Measurements from ENCODE around the gene HELZ. TPM values are rescaled to one million over a fixed set of nuclear protein-coding genes. Genes with fewer than 3 reads are reported as not detected.
A peak's percentile ranks its signal among the peaks of the same experiment; 100 is the strongest.
"Not testable (repeated sequence)": the region's sequence is repeated elsewhere in the genome, so short reads cannot be mapped to it uniquely, and the experiment has no call there.

HELZ gene
- total and polyA plus RNA-seq, 9 donors: 8.4 to 72.8 (median 55.5) TPM

- Histone ChIP-seq H3K4me3 (no peak overlapping the region), H3K27ac (peak overlapping the region in 1 of 2 donors; percentile 20), H3K36me3 (no peaks in the 10 kb centered on the region), H3K9me3 (no peaks in the 10 kb centered on the region), H3K4me1 (ENCODE audit: insufficient read depth) (peaks cover 5% of the 10 kb centered on the region), H3K27me3 (no peaks in the 10 kb centered on the region)
- DNase-seq: no peak
- TF ChIP-seq POLR2A (IDR thresholded peaks at IDR 0.05): no peak
- intact Hi-C loops (cut with DNase I): loop anchor here in 2 of 4 donors (5.0 to 10.0 kb wide), 3 partner anchors 43 to 575 kb away; partner anchors contain the start of gene HELZ (in 1 of the 2)
- WGBS, 3 donors: 37 to 50% (median 43%) methylated on average over 3 of the region's 3 CpGs
Observed at GRCh38 chr17:67290244-67290643, 45.2 kb upstream of the HELZ start.

- no peaks in the 10 kb centered on the region for H3K36me3 ChIP-seq
- H3K27ac ChIP-seq: no peak overlapping the region
- intact Hi-C loops (cut with DNase I): no loop called here
- WGBS, 3 donors: 1 to 4% (median 3%) methylated on average over 14 of the region's 14 CpGs
- peak; percentile 83 to 93 (median 89) for DNase-seq
- no peaks in the 10 kb centered on the region for H3K9me3 ChIP-seq
- no peak overlapping the region for H3K4me3 ChIP-seq
- H3K4me1 ChIP-seq (ENCODE audit: insufficient read depth): peaks cover 5% of the 10 kb centered on the region
- no peaks in the 10 kb centered on the region for H3K27me3 ChIP-seq
- TF ChIP-seq, protein P1, sequence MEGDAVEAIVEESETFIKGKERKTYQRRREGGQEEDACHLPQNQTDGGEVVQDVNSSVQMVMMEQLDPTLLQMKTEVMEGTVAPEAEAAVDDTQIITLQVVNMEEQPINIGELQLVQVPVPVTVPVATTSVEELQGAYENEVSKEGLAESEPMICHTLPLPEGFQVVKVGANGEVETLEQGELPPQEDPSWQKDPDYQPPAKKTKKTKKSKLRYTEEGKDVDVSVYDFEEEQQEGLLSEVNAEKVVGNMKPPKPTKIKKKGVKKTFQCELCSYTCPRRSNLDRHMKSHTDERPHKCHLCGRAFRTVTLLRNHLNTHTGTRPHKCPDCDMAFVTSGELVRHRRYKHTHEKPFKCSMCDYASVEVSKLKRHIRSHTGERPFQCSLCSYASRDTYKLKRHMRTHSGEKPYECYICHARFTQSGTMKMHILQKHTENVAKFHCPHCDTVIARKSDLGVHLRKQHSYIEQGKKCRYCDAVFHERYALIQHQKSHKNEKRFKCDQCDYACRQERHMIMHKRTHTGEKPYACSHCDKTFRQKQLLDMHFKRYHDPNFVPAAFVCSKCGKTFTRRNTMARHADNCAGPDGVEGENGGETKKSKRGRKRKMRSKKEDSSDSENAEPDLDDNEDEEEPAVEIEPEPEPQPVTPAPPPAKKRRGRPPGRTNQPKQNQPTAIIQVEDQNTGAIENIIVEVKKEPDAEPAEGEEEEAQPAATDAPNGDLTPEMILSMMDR (IDR thresholded peaks at IDR 0.05): no peak
- TF ChIP-seq POLR2A (IDR thresholded peaks at IDR 0.05) (no peak), EP300 (IDR thresholded peaks at IDR 0.05) (no peak)
Observed at GRCh38 chr17:67289181-67289876, 44.3 kb upstream of the HELZ start.

DNA sequence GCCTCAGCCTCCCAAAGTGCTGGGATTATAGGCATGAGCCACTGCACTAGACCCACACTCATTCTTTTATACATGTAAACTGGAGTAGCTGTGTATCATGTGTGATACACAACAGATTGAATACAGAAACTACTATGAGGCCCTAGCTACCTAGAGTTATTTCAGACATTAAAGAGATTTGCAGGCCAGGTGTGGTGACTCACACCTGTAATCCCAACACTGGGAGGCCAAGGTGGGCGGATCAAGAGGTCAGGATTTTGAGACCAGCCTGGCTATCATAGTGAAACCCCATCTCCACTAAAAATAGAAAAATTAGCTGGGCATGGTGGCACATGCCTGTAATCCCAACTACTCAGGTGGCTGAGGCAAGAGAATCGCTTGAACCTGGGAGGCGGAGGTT is 41.8 kb upstream of the HELZ start:
- intact Hi-C loops (cut with DNase I): not testable (repeated sequence)

DNA sequence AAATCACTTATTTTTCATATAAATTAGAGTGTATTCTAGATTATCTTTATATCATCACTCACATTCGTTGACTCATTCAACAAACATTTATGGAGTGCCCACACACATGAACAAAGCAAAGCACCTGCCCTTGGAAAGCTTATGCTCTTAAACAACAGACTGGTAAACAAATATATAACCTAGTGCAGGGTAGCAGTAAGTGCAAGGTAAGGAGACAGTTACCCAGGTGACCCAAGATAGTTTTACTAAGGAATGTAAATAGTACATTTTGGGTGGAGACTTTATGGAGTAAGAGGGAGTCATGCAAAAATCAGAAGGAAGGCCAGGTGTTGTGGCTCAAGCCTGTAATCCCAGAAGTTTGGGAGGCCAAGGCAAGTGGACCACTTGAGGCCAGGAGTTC is 40.4 kb upstream of the HELZ start:
- intact Hi-C loops (cut with DNase I): no loop called here
- Histone ChIP-seq H3K9me3 (no peaks in the 10 kb centered on the region), H3K27me3 (no peaks in the 10 kb centered on the region), H3K4me1 (ENCODE audit: insufficient read depth) (no peaks in the 10 kb centered on the region), H3K4me3 (no peak overlapping the region), H3K27ac (no peak overlapping the region), H3K36me3 (no peaks in the 10 kb centered on the region)
- no peak for TF ChIP-seq EP300 (IDR thresholded peaks at IDR 0.05)
- no peak for TF ChIP-seq POLR2A (IDR thresholded peaks at IDR 0.05)
- TF ChIP-seq, protein P1 (IDR thresholded peaks at IDR 0.05): no peak
- 65 to 78% (median 75%) methylated on average over 1 of the region's 1 CpG for WGBS, 3 donors
- DNase-seq: no peak

More for the DNA sequence above, 41.8 kb upstream of the HELZ start:
- not testable (repeated sequence) for H3K9me3 ChIP-seq; H3K36me3 ChIP-seq; H3K4me1 ChIP-seq (ENCODE audit: insufficient read depth); H3K27me3 ChIP-seq; H3K4me3 ChIP-seq; H3K27ac ChIP-seq; DNase-seq
- 74 to 99% (median 85%) methylated on average over 3 of the region's 3 CpGs for WGBS, 3 donors

GRCh38 chr17:67283731-67284516 is 38.9 kb upstream of the HELZ start:
- Histone ChIP-seq H3K36me3 (no peaks in the 10 kb centered on the region), H3K9me3 (no peaks in the 10 kb centered on the region), H3K27ac (no peak overlapping the region), H3K27me3 (no peaks in the 10 kb centered on the region), H3K4me3 (no peak overlapping the region), H3K4me1 (ENCODE audit: insufficient read depth) (no peaks in the 10 kb centered on the region)
- WGBS, 3 donors: 70 to 79% (median 73%) methylated on average over 5 of the region's 5 CpGs
- no peak for DNase-seq
- intact Hi-C loops (cut with DNase I): no loop called here
- TF ChIP-seq POLR2A (IDR thresholded peaks at IDR 0.05): no peak
- TF ChIP-seq, protein P1 (IDR thresholded peaks at IDR 0.05): no peak
- TF ChIP-seq EP300 (IDR thresholded peaks at IDR 0.05): no peak

Data from ovary (tissue), 9 donors.